NT2/D1 (cell line): Measurements from ENCODE around the gene FBLN2.

ENCODE experiments used
- SUZ12 ChIP-seq: IDR thresholded peaks from 2 replicates; pipeline ENCODE4 v1.6.1; 2011; ENCODE audit not compliant: insufficient read length, insufficient read depth; ENCODE audit errors: extremely low read depth
- YY1 ChIP-seq: IDR thresholded peaks from 2 replicates; pipeline ENCODE4 v1.6.1; 2011; ENCODE audit not compliant: insufficient read length, insufficient read depth
- ZNF274 ChIP-seq: IDR thresholded peaks from 2 replicates; pipeline ENCODE4 v1.6.1; 2011; ENCODE audit warnings: mild to moderate bottlenecking, low read depth, low read length

- TF ChIP-seq ZNF274: no peak
- no peak for TF ChIP-seq YY1
- no peak for TF ChIP-seq SUZ12
Observed at GRCh38 chr3:13623101-13623654, 74.3 kb downstream of the FBLN2 start.
